MG63 (cell line): ENCODE results near the gene IL17F. TPM values are rescaled to one million over a fixed set of nuclear protein-coding genes. Genes with fewer than 3 reads are reported as not detected.
"Not testable (repeated sequence)": the region's sequence is repeated elsewhere in the genome, so short reads cannot be mapped to it uniquely, and the experiment has no call there.

Experiments used
- DNase-seq: peaks from one replicate; pipeline ENCODE4 v3.0.0-alpha.2; 2020
- H3K27me3 ChIP-seq: fragments of 250-450 bp; sonication (Bioruptor Pico); 2 replicates; pipeline ENCODE4 v1.5.1; 2020; ENCODE audit warnings: mild to moderate bottlenecking, moderate library complexity
- H3K36me3 ChIP-seq: fragments of 250-450 bp; sonication (Bioruptor Pico); 2 replicates; pipeline ENCODE4 v1.5.1; 2020; ENCODE audit warnings: mild to moderate bottlenecking, moderate library complexity
- H3K4me3 ChIP-seq: fragments of 250-450 bp; sonication (Bioruptor Pico); 2 replicates; pipeline ENCODE4 v1.5.1; 2020; ENCODE audit warnings: mild to moderate bottlenecking, moderate library complexity
- H3K9me3 ChIP-seq: fragments of 250-450 bp; sonication (Bioruptor Pico); 2 replicates; pipeline ENCODE4 v1.5.1; 2020; ENCODE audit warnings: mild to moderate bottlenecking, moderate library complexity
- total RNA-seq: library from RNA; depleted of rRNA; stranded (reverse); fragments of >200 nt; shearing (Covaris generic); gene quantifications from 2 replicates; pipeline ENCODE4 v1.2.3, GENCODE V29; 2014; ENCODE audit warnings: low replicate concordance; rRNA removed

Gene IL17F
- total RNA-seq, 1 experiment from 2014 or later, result not detected

- Histone ChIP-seq H3K27me3 (peaks cover 75% of the 10 kb centered on the region), H3K9me3 (no peaks in the 10 kb centered on the region; the same call in 1 of the 2 replicates), H3K36me3 (no peaks in the 10 kb centered on the region), H3K4me3 (no peak overlapping the region)
- no peak for DNase-seq
These were observed 28.5 kb downstream of the IL17F start for GRCh38 chr6:52215787-52216186.

GRCh38 chr6:52213127-52213526 is 31.2 kb downstream of the IL17F start:
- Histone ChIP-seq H3K36me3 (no peaks in the 10 kb centered on the region), H3K9me3 (no peaks in the 10 kb centered on the region; the same call in 1 of the 2 replicates), H3K4me3 (no peak overlapping the region), H3K27me3 (peaks cover 67% of the 10 kb centered on the region)
- DNase-seq, result no peak

DNA sequence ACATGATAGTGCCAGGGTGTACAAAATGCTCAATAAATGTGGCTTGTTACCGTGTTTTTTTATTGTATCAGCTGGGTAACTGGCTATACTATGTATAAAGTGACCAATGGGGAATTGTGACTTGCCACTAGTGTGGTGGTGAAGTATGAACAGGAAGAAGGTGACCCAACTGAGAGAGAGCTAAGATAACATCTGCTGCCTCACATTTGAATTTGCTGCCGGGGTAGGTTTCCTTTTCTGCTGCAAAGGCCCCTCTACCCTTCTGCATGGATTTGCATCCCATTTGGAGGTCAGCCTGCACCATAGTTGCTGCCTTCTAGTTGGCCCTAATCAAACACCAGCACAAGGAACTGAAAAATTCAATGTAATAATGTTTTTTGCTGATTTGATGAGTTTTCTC is 34.1 kb downstream of the IL17F start:
- Histone ChIP-seq H3K36me3 (no peaks in the 10 kb centered on the region), H3K4me3 (no peak overlapping the region), H3K9me3 (peaks cover 9% of the 10 kb centered on the region), H3K27me3 (peaks cover 55% of the 10 kb centered on the region)
- DNase-seq, result no peak

- peaks cover 11% of the 10 kb centered on the region for H3K9me3 ChIP-seq
- no peak for DNase-seq
- H3K36me3 ChIP-seq, result no peaks in the 10 kb centered on the region
- peaks cover 51% of the 10 kb centered on the region for H3K27me3 ChIP-seq
- no peak overlapping the region for H3K4me3 ChIP-seq
These were observed 34.5 kb downstream of the IL17F start for GRCh38 chr6:52209770-52210169.

DNA sequence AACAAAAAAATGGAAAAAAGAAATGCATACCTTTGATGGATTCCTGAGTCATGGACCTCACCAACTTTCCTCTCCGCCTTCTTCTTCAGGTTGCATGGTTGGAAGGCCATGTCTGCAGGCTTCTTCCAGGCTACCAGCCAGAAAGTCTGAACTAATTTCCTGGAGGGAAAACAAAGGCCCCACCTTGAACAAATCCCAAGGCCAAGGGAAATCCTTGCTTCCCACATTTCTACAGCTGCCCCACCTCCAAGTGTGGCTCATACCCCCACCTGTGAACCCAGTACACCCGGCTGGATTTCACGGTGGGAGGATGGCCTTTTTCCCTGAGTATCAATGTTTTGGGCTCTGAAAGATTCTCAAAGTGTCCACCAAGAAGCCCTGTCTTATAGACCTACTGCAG is 35.7 kb downstream of the IL17F start:
- Histone ChIP-seq H3K36me3 (no peaks in the 10 kb centered on the region), H3K4me3 (no peak overlapping the region), H3K27me3 (peaks cover 39% of the 10 kb centered on the region), H3K9me3 (peaks cover 11% of the 10 kb centered on the region)
- DNase-seq, result no peak

DNA sequence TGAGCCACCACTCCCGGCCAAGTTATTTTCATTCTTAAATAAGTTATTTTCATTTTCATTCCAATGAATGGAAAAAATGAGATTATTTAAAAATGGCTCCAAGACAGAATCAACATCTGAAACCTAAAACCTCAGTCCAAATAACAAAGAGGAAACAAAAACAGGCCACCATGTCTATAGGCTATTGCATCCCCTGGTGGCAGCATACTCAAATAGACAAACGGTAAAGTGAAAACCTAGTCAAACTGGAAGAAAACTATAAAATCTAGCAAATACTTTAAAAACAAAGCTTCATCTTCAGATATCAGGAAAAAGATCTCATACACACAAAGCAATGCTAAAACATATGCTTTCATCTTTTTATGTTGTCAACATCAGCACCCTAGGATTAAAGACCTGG is 37.2 kb downstream of the IL17F start:
- peaks cover 31% of the 10 kb centered on the region for H3K27me3 ChIP-seq
- H3K4me3 ChIP-seq, result no peak overlapping the region
- no peak for DNase-seq
- H3K9me3 ChIP-seq, result peaks cover 11% of the 10 kb centered on the region
- H3K36me3 ChIP-seq, result no peaks in the 10 kb centered on the region

- Histone ChIP-seq H3K9me3 (peaks cover 23% of the 10 kb centered on the region), H3K4me3 (no peak overlapping the region), H3K36me3 (no peaks in the 10 kb centered on the region), H3K27me3 (peaks cover 11% of the 10 kb centered on the region)
- DNase-seq, result no peak
These were observed 42.8 kb downstream of the IL17F start for GRCh38 chr6:52201493-52201892.

- Histone ChIP-seq H3K27me3 (peaks cover 8% of the 10 kb centered on the region; the same call in 1 of the 2 replicates), H3K4me3 (no peak overlapping the region), H3K36me3 (no peaks in the 10 kb centered on the region), H3K9me3 (peaks cover 20% of the 10 kb centered on the region)
- DNase-seq, result no peak
These were observed 43.3 kb downstream of the IL17F start for GRCh38 chr6:52201046-52201445.

- peaks cover 19% of the 10 kb centered on the region for H3K9me3 ChIP-seq
- not testable (repeated sequence) for H3K27me3 ChIP-seq, H3K36me3 ChIP-seq, DNase-seq, H3K4me3 ChIP-seq
These were observed 44.2 kb downstream of the IL17F start for GRCh38 chr6:52200088-52200487.

- no peak for DNase-seq
- H3K4me3 ChIP-seq, result no peak overlapping the region
- no peaks in the 10 kb centered on the region for H3K36me3 ChIP-seq
- H3K9me3 ChIP-seq, result peaks cover 12% of the 10 kb centered on the region
- peaks cover 17% of the 10 kb centered on the region for H3K27me3 ChIP-seq
These were observed 48.4 kb downstream of the IL17F start for GRCh38 chr6:52195886-52196285.

GRCh38 chr6:52191824-52192223 is 52.5 kb downstream of the IL17F start:
- Histone ChIP-seq H3K36me3 (no peaks in the 10 kb centered on the region), H3K27me3 (peaks cover 54% of the 10 kb centered on the region), H3K9me3 (no peaks in the 10 kb centered on the region), H3K4me3 (no peak overlapping the region)
- DNase-seq, result no peak

GRCh38 chr6:52190409-52190808 is 53.9 kb downstream of the IL17F start:
- H3K27me3 ChIP-seq, result peaks cover 69% of the 10 kb centered on the region

DNA sequence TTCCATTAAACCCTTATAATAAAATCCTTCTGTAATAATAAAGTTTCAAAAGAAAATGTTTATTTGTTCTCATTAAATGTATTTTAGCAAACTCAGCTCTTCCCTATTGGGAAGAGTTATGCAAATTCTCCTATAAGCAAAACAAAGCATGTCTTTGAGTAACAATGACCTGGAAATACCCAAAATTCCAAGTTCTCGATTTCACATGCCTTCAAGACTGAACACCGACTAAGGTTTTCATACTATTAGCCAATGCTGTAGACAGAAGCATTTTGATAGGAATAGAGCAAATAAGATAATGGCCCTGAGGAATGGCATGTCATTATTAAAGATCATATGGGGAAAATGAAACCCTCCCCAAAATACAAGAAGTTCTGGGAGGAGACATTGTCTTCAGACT is 54.3 kb downstream of the IL17F start:
- Histone ChIP-seq H3K4me3 (no peak overlapping the region), H3K36me3 (no peaks in the 10 kb centered on the region), H3K9me3 (no peaks in the 10 kb centered on the region)

More at GRCh38 chr6:52190409-52190808, 53.9 kb downstream of the IL17F start:
- no peaks in the 10 kb centered on the region for H3K36me3 ChIP-seq
- DNase-seq, result no peak
- H3K4me3 ChIP-seq, result no peak overlapping the region
- H3K9me3 ChIP-seq, result no peaks in the 10 kb centered on the region

DNA sequence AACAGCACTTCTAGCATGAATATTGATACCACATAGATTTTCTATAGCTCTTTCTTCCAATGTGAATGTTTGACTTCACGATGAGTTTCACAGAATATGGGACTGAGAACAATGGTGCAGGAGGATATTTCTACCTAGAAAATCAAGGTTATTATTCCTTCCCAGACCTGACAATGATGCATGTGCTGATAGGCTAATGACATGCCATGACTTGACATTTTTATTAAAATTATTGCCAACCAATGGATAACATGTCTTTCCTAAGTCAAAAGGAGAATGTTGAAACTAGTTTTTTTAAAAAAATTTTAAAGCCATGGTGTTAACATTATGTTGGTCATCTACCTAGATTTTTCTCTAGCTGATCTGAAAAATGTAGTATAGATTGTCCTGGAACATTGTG is 57.2 kb downstream of the IL17F start:
- Histone ChIP-seq H3K36me3 (no peaks in the 10 kb centered on the region), H3K4me3 (no peak overlapping the region), H3K27me3 (peaks cover 88% of the 10 kb centered on the region), H3K9me3 (no peaks in the 10 kb centered on the region)
- no peak for DNase-seq

More for the DNA sequence above, 54.3 kb downstream of the IL17F start:
- peaks cover 73% of the 10 kb centered on the region for H3K27me3 ChIP-seq
- DNase-seq, result no peak

Other genes with a start within 250 kb of the IL17F start
- gene PKHD1, start 156.9 kb downstream of the IL17F start, total RNA-seq, result 0.22 TPM in 1 of 2 replicates, not detected in the other
- gene IL17A, start 58.1 kb downstream of the IL17F start, total RNA-seq, result not detected in 2 replicates
- gene MCM3, start 40.2 kb upstream of the IL17F start, total RNA-seq, result 1,027 and 1,090 TPM in 2 replicates
- 2.9 and 3.2 TPM in 2 replicates for gene PAQR8, start 117.7 kb upstream of the IL17F start, total RNA-seq
- gene EFHC1, start 175.8 kb upstream of the IL17F start, total RNA-seq, result 54.0 and 78.4 TPM in 2 replicates